Smooth muscle cell (in vitro differentiated cells): ENCODE measurements around the gene ULK4. TPM values are rescaled to one million over a fixed set of nuclear protein-coding genes. Genes with fewer than 3 reads are reported as not detected.
A peak's percentile ranks its signal among the peaks of the same experiment; 100 is the strongest.

Experiments used
- DNase-seq: peaks from one replicate; lab custom pipeline; 2025; ENCODE audit not compliant: unreplicated experiment; lab: John Stamatoyannopoulos, UW
- H2AFZ ChIP-seq: fragments of 200-600 bp; sonication (generic); 2 replicates; pipeline ENCODE4 v1.6.0; 2016; ENCODE audit warnings: antibody characterized with exemption, low read depth, mild to moderate bottlenecking
- H3F3A ChIP-seq: fragments of 200-600 bp; sonication (generic); 2 replicates; pipeline ENCODE4 v1.6.0; 2017; ENCODE audit warnings: antibody characterized with exemption, low read depth
- H3K27ac ChIP-seq: fragments of 200-600 bp; sonication (generic); 2 replicates; pipeline ENCODE4 v1.5.1; 2016; ENCODE audit warnings: low read depth, mild to moderate bottlenecking
- H3K27me3 ChIP-seq: fragments of 200-600 bp; sonication (generic); 2 replicates; pipeline ENCODE4 v1.6.1; 2016; ENCODE audit warnings: low read depth, mild to moderate bottlenecking
- H3K36me3 ChIP-seq: fragments of 200-600 bp; sonication (generic); 2 replicates; pipeline ENCODE4 v1.5.1; 2016; ENCODE audit warnings: low read depth
- H3K4me1 ChIP-seq: fragments of 200-600 bp; sonication (generic); 2 replicates; pipeline ENCODE4 v1.5.1; 2016; ENCODE audit warnings: low read depth
- H3K4me2 ChIP-seq: fragments of 200-600 bp; sonication (generic); 2 replicates; pipeline ENCODE4 v1.6.0; 2016; ENCODE audit warnings: mild to moderate bottlenecking
- H3K4me3 ChIP-seq: fragments of 200-600 bp; sonication (generic); 2 replicates; pipeline ENCODE4 v1.5.1; 2016; ENCODE audit warnings: mild to moderate bottlenecking
- H3K79me2 ChIP-seq: fragments of 200-600 bp; sonication (generic); 2 replicates; pipeline ENCODE4 v1.6.0; 2016; ENCODE audit warnings: low read depth, mild to moderate bottlenecking
- H3K9ac ChIP-seq: fragments of 200-600 bp; sonication (generic); 2 replicates; pipeline ENCODE4 v1.6.0; 2016; ENCODE audit warnings: low read depth
- H3K9me3 ChIP-seq: fragments of 200-600 bp; sonication (generic); replicated peaks from 2 replicates; pipeline ENCODE4 v1.5.1; 2016; ENCODE audit warnings: low read depth
- H4K20me1 ChIP-seq: fragments of 200-600 bp; sonication (generic); 2 replicates; pipeline ENCODE4 v1.6.0; 2016; ENCODE audit warnings: low read depth
- WGBS: methylation state at CpG from one replicate; pipeline ENCODE4 v1.1.7; 2016; ENCODE audit warnings: low lambda C conversion rate; 5-methylcytosine and 5-hydroxymethylcytosine counted together
- polyA plus RNA-seq: library from polyadenylated mRNA; unstranded; fragments of >200 nt; fragmentation: Nextera tagmentation; extraction: Ambion mirVana; gene quantifications from 2 replicates; pipeline ENCODE4 v1.2.1, GENCODE V29; 2016
- total RNA-seq: library from RNA; depleted of rRNA; stranded (reverse); fragments of >200 nt; gene quantifications from 2 replicates; pipeline ENCODE4 v1.2.3, GENCODE V29; 2014
- TF ChIP-seq, protein P1 (sequence below): fragments of 200-600 bp; sonication (generic); IDR thresholded peaks from 2 replicates; pipeline ENCODE4 v1.5.1; 2017; ENCODE audit warnings: borderline replicate concordance, mild to moderate bottlenecking, antibody characterized with exemption; ENCODE audit not compliant: insufficient read depth, poor library complexity, severe bottlenecking

ULK4 gene
- total and polyA plus RNA-seq, 2 experiments from 2014 or later: 4.3 to 14.2 TPM

DNA sequence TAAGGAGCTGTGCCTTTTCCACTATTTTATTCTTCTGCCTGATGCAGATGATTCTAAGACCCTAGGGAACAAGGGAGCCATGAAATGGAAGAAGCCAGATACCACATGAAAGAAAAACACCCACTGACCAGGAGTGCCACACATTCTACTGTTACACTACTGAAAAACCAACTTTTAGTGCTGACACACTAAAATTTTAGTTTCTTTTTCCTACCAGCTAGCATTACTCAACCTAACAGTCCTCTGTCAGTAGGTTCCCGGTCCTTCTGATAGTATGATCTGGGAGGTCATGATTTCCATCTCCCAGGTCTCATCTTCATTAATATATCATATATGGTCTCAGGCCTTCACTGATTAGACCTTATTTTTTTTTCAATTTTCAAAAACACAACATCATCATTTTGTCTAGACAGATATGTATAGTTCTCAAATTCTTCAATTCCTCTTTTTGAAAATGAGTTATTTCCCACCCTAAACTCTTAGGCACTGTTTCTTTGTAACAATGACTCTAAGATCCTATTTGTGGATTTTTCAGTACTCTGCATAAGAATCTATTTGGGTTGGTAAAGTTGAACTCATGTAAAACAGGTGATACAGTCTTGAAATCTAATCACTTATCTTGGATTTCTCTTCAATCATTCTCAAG lies 440.8 kb downstream of the ULK4 start:
- H3K4me2 ChIP-seq: no peak overlapping the region
- H3K27me3 ChIP-seq: no peaks in the 10 kb centered on the region
- 87% methylated on average over 1 of the region's 1 CpG for WGBS
- H3K4me3 ChIP-seq: no peak overlapping the region
- H3K4me1 ChIP-seq: no peaks in the 10 kb centered on the region
- no peaks in the 10 kb centered on the region for H3F3A ChIP-seq
- H3K9me3 ChIP-seq: no peaks in the 10 kb centered on the region
- TF ChIP-seq, protein P1, sequence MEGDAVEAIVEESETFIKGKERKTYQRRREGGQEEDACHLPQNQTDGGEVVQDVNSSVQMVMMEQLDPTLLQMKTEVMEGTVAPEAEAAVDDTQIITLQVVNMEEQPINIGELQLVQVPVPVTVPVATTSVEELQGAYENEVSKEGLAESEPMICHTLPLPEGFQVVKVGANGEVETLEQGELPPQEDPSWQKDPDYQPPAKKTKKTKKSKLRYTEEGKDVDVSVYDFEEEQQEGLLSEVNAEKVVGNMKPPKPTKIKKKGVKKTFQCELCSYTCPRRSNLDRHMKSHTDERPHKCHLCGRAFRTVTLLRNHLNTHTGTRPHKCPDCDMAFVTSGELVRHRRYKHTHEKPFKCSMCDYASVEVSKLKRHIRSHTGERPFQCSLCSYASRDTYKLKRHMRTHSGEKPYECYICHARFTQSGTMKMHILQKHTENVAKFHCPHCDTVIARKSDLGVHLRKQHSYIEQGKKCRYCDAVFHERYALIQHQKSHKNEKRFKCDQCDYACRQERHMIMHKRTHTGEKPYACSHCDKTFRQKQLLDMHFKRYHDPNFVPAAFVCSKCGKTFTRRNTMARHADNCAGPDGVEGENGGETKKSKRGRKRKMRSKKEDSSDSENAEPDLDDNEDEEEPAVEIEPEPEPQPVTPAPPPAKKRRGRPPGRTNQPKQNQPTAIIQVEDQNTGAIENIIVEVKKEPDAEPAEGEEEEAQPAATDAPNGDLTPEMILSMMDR: no peak
- H3K79me2 ChIP-seq: no peaks in the 10 kb centered on the region
- no peak for DNase-seq
- H2AFZ ChIP-seq: no peak overlapping the region
- H4K20me1 ChIP-seq: no peaks in the 10 kb centered on the region
- H3K27ac ChIP-seq: no peak overlapping the region
- H3K9ac ChIP-seq: no peak overlapping the region
- no peaks in the 10 kb centered on the region for H3K36me3 ChIP-seq

DNA sequence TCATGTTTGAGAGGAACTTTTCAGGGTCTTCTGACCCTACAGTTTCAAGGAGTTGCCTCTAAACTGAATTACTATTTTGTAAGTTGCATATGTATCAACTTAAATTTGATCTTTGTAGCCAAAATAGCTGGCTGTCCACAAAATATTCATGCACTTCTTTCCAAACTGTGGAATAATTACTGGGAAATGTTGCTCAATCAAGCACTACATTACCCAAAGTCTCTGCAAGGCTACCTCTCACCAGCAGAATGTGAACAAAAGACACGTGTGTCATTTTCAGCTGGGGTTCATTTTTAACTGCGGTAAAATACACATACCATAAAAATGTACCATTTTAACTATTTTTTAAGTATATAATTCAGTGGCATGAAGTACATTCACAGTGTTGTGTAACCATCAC lies 442.2 kb downstream of the ULK4 start:
- no peaks in the 10 kb centered on the region for H3K36me3 ChIP-seq
- DNase-seq: no peak
- H3K27ac ChIP-seq: no peak overlapping the region
- H3K4me1 ChIP-seq: no peaks in the 10 kb centered on the region
- WGBS: 90% methylated on average over 2 of the region's 2 CpGs
- TF ChIP-seq, protein P1: no peak
- no peaks in the 10 kb centered on the region for H3F3A ChIP-seq
- H2AFZ ChIP-seq: no peak overlapping the region
- no peaks in the 10 kb centered on the region for H3K79me2 ChIP-seq
- H3K9me3 ChIP-seq: no peaks in the 10 kb centered on the region
- no peaks in the 10 kb centered on the region for H4K20me1 ChIP-seq
- H3K9ac ChIP-seq: no peak overlapping the region
- no peak overlapping the region for H3K4me2 ChIP-seq
- no peaks in the 10 kb centered on the region for H3K27me3 ChIP-seq
- no peak overlapping the region for H3K4me3 ChIP-seq

DNA sequence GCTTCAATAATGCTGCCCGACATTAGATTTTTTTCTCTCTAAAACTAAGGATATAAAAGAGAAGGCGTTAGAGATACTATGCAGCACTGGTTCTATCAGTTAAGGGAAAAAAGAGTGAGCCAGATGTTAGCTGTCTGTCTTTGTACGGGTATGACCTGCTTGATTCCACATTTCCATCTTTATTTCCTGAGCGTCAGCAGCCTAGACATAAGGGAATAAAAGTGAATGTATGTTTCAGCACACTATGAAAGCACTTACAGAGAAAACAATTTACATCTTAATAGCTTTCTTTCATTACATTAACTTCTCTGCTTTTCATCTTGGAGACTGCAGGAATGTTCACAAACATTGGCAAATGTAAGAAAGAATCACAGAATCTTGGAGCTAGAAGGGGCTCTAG lies 443.3 kb downstream of the ULK4 start:
- TF ChIP-seq, protein P1: no peak
- no peak overlapping the region for H3K9ac ChIP-seq
- H3K27me3 ChIP-seq: no peaks in the 10 kb centered on the region
- no peaks in the 10 kb centered on the region for H3K4me1 ChIP-seq
- no peak for DNase-seq
- no peak overlapping the region for H3K27ac ChIP-seq
- H3K79me2 ChIP-seq: no peaks in the 10 kb centered on the region
- no peaks in the 10 kb centered on the region for H3K36me3 ChIP-seq
- H4K20me1 ChIP-seq: no peaks in the 10 kb centered on the region
- 72% methylated on average over 4 of the region's 4 CpGs for WGBS
- H3K4me2 ChIP-seq: no peak overlapping the region
- no peak overlapping the region for H2AFZ ChIP-seq
- no peak overlapping the region for H3K4me3 ChIP-seq
- H3F3A ChIP-seq: no peaks in the 10 kb centered on the region
- no peaks in the 10 kb centered on the region for H3K9me3 ChIP-seq

DNA sequence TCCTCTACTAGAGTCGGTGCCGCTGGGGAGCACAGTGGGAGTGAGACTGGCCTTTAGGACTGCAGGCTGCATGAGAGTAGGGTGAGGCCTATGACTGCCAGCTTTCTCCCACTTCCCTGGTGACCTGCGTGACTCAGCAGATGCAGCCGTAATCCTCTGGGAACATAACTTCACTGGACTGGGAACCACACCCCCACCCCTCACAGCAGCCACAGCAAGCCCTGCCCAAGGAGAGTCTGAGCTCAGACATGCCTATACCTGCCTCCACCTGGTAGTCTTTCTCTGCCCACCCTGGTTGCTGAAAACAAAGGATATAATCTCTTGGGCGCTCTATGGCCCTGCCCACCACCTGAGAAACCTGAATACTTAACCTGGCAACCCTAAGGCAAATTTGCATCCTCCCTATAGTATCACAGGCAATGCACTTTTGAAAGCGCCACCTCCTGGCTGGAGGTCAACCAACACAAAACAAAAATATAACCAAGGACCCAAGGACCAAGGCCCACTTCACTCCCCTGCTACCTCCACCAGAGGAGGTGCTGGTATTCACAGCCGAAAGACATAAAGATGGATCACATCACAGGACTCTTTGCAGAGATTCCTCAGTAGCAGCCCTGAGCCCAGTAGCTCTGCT lies 453.7 kb downstream of the ULK4 start:
- H3K9me3 ChIP-seq: peaks cover 5% of the 10 kb centered on the region
- no peak overlapping the region for H3K27ac ChIP-seq
- no peaks in the 10 kb centered on the region for H4K20me1 ChIP-seq
- no peaks in the 10 kb centered on the region for H3K79me2 ChIP-seq
- H3F3A ChIP-seq: no peaks in the 10 kb centered on the region
- no peak overlapping the region for H3K9ac ChIP-seq
- no peaks in the 10 kb centered on the region for H3K36me3 ChIP-seq
- no peak overlapping the region for H2AFZ ChIP-seq
- H3K4me3 ChIP-seq: no peak overlapping the region
- WGBS: 82% methylated on average over 7 of the region's 7 CpGs
- H3K4me2 ChIP-seq: no peak overlapping the region
- H3K4me1 ChIP-seq: no peaks in the 10 kb centered on the region
- H3K27me3 ChIP-seq: no peaks in the 10 kb centered on the region
- TF ChIP-seq, protein P1: peak; percentile 10
- DNase-seq: no peak
